Astrocyte of the spinal cord (primary cell): Measurements from ENCODE around the gene C3.

Experiments used
- DNase-seq: peaks from one replicate; pipeline ENCODE4 v3.0.0; 2011; ENCODE audit warnings: low read depth, low spot score
- H3K4me3 ChIP-seq: 2 replicates; pipeline ENCODE4 v1.5.1; 2011; ENCODE audit warnings: low read depth, mild to moderate bottlenecking, low read length, moderate library complexity
- in situ Hi-C: cut with HindIII; loops from 2 replicates; pipeline ENCODE4 v1.10.0; 2017; ENCODE audit warnings: low sequenced_read_pairs
- TF ChIP-seq, protein P1 (sequence below): IDR thresholded peaks from 2 replicates; pipeline ENCODE4 v1.5.1; 2012; ENCODE audit warnings: low read depth, mild to moderate bottlenecking, low read length, inconsistent platforms

C3 gene

GRCh38 chr19:6691342-6691741 is 29.1 kb downstream of the C3 start:
- TF ChIP-seq, protein P1, sequence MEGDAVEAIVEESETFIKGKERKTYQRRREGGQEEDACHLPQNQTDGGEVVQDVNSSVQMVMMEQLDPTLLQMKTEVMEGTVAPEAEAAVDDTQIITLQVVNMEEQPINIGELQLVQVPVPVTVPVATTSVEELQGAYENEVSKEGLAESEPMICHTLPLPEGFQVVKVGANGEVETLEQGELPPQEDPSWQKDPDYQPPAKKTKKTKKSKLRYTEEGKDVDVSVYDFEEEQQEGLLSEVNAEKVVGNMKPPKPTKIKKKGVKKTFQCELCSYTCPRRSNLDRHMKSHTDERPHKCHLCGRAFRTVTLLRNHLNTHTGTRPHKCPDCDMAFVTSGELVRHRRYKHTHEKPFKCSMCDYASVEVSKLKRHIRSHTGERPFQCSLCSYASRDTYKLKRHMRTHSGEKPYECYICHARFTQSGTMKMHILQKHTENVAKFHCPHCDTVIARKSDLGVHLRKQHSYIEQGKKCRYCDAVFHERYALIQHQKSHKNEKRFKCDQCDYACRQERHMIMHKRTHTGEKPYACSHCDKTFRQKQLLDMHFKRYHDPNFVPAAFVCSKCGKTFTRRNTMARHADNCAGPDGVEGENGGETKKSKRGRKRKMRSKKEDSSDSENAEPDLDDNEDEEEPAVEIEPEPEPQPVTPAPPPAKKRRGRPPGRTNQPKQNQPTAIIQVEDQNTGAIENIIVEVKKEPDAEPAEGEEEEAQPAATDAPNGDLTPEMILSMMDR = no peak
- H3K4me3 ChIP-seq = no peak overlapping the region
- no peak for DNase-seq
- in situ Hi-C loops = no loop called here

- no peak overlapping the region for H3K4me3 ChIP-seq
- in situ Hi-C loops = no loop called here
- TF ChIP-seq, protein P1 = no peak
- DNase-seq = no peak
These were observed 30.1 kb downstream of the C3 start for GRCh38 chr19:6690160-6690885.

GRCh38 chr19:6687114-6687513 is 33.3 kb downstream of the C3 start:
- in situ Hi-C loops = no loop called here
- H3K4me3 ChIP-seq = no peak overlapping the region
- no peak for DNase-seq
- TF ChIP-seq, protein P1 = no peak

- in situ Hi-C loops = no loop called here
- H3K4me3 ChIP-seq = no peak overlapping the region
- no peak for DNase-seq
- TF ChIP-seq, protein P1 = no peak
These were observed 33.8 kb downstream of the C3 start for GRCh38 chr19:6686628-6686975.

DNA sequence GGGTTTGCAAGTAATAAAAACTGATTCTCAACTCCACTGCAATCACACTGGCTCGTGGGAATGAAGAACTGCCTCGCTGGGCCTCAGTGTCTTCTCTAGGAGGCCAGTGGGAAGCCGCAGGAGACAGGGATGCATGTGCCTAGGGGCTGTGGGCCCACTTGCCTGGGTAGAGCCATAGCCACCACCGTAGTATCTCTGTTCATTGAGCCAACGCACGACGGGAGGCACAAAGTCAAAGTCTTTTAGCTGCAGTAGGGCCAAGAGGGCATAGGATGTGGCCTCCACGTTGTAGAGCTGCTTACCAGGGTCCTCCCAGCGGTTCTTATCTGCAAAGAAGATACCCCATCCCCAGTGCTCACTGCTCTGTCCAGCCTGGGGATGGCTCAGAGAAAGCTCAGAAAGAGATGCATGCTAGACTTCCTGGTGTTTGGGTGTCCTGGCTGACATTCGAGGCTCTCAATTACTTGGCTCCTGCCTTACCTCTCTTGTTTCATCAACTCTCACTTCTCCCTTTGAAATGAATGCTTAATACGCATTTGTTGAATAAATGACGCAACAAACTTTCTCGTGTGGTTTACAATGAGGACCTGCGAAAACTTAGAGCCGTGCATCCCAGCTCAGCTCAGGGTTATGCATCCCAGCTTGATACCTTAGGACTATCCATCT is 34.4 kb downstream of the C3 start:
- DNase-seq = no peak
- H3K4me3 ChIP-seq = no peak overlapping the region
- in situ Hi-C loops = no loop called here
- TF ChIP-seq, protein P1 = no peak

GRCh38 chr19:6685482-6685881 is 35.0 kb downstream of the C3 start:
- DNase-seq = no peak
- in situ Hi-C loops = no loop called here
- H3K4me3 ChIP-seq = no peak overlapping the region
- TF ChIP-seq, protein P1 = no peak
